ENCODE results near the gene DGKD.
A peak's percentile ranks its signal among the peaks of the same experiment; 100 is the strongest.

Gene DGKD

DNA sequence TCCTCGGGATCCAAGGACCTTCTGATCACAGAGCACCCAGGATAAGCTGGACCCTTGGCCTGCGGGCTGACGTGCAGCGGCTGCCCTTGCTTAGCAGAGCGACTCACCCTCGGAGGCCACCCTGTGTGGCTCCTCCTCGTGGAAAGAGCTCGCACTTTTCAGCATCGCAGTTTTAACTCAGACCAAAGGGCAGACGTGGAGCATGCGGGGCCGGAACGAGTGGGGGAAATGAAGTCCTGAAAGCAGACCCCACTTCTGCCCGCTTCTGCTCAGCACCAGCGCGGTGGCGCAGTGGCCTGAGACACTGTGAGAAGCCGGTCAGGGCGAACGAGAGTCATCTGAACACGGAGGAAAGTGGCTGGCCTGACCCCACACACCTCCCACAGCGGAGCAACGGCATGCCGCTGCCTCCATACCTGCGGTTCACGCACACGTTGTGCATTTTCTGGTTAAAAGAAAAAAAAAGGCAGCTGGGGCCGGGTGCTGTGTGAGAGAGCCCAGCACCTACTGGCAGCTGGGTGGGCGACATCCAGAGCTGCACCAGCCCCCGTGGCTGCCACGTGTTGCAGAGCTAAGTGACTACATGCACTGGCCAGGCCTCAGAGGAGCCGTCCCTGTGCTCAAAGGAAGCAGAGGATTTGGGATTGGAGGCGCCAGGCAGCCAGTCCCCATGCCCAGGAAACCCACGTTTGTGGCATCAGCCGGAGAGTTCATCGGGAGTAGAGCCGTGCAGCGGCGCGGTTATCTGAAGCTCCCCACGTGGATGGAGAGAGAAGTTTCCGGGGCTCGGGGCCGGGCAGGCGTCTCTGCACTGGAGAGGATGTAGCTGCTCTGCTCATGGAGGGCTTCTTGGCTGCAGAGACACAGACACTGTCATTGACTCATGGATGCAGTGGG, 122.6 kb downstream of the DGKD start:
- no peak for DNase-seq (ENCODE audit: low read depth in 2 of 2)

DNA sequence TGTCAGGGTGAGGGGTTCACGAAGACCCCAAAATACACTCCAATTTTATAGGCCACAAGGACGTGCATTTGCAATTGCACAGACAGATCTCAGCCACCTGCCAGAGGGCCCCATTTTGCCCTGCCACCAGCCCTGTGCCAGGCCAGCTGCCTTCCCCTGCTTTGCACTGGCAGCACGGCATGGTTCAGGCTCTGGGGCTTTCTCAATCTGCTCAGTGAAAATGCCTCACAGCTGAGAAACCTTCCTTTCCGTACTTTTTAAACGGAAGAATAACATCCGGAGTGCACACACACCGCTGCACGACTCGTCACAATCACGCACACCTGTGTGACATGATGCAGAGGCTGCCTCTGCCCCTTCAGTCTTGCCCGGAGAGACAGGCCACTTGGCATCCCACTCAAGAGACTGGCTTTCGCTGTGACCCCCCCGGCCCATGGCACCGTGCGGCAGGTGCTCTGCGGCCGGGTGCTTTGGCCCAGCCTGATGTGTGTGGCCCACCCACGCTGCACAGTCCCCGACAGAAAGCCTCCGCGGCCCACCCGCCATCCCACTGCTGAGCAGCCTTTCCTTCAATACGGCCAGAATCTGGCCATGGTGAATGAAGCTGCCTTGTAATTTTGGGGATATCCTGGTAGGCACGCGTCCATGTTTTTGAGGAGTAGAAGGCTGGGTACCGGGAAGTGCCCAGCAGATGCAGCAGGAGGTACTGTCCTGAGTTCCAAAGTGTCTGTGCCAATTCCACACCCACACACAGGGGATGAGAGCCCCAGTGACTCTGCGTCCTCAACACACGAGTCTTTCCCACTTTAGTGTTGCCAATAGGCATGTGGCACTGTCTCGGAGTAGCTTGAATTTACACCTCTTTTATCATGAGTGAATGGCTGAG, 123.5 kb downstream of the DGKD start:
- DNase-seq (ENCODE audit: low read depth in 2 of 2) = no peak

DNA sequence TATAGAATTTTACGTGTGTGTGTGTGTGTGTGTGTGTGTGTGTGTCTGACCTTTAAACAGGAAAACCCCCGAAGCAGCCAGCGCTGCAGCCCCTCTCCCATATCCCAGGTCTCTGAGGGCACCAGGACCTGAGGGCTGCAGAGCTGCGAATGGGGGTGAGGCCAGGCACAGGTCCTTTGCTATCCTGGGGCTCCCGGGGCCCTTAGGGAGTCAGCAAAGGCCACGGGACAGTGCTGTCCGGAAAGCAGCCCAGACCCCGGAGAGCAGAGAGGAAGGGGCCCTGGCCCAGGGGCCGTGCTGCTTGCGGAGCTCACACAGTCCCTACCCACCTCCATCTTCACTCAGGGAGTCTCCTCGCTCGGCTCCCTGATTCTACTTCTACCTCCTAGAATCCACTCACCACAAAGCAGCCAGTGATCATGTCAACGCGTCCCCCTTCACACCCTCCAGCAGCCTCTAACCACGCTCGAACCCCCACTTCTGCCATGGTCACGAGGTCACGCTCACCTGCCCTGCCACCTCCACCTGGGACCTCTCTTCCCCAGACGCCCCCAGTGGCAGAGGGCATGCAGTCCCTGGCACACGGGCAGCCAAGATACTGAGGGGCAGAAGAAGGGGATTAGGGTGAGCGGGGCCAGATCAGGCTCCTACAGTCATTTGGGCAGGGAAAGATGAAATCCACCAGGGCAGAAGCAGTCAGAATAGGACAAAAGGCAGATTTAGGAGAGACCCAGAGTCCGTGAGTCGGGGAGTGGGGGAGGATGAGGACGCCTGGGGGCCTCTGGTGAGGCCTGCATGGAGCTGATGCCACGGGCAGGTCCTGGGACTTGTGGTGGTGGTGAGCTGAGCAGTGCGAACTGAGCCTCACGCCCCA, 125.6 kb downstream of the DGKD start:
- no peak for DNase-seq (ENCODE audit: low read depth in 2 of 2)

DNA sequence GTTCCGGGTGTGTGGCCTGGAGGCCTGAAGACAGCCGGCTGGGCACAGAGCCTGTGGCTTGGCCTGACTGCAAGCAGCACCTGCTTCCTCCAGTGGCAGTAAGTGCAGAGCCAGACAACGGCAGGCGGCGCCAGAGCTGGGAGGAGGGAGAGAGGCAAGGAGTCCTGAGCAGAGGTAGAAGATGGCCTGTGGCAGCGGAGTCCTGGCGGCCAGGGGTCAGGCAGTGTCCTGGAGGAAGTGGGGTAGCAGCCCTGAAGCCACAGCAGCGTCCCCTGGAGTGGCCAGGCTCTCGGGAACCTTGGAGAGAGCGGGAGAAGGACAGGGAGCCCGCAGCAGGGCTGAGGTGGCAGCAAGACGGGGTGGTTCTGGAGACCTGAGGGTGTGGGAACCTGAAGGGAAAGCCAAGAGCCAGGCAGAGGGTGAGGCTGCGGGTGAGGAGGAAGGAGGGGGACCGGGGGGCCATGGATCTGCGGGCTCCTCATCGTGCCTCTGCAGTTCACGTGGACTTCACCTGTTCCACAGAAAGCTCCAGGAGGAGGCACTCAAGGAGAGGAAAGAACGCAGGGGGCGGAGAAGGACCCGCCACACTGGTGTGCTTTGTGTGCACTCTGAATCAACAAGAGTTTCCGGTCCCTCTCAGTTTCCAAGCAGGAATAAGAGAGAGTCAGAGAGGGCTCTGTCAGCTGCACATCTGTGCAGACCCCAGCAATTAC, 126.4 kb downstream of the DGKD start:
- no peak for DNase-seq (ENCODE audit: low read depth in 2 of 2)

DNA sequence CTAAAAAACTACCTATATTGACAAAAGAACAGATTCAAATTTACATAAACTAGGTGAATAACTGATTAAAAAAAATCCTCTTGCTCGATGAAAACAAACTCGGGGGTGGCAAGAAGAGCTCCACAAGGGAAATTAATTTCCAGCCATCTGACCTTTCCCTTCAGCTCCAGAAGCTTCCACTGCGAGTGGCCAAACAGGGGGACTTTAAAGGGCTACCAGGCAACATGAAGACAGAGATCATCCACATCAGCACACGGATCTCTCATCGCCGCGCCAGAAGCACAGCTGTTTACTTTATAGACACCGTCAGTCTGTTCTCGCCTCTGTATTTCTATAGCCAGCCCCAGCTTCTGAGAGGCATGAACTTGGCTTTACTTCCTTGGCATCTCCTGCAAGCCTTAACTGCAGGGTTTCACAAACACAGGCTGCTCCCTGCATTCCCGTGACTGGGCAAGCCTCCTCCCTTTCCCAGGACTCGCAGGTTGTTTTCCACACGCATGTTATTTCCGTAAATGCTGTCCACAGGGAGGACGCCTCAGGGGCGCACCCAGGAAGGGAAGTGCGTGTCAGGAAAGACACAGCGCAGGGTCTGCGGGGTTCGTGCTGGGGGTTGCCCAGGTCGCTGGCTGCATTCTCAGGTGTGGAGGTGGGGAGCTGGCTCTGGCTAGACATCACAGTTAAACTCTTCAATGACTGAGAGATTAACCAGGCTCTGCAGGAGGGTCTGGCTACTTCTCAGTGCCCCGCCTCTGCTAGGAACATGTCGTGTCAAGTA, 127.3 kb downstream of the DGKD start:
- no peak for DNase-seq (ENCODE audit: low read depth in 2 of 2)

DNA sequence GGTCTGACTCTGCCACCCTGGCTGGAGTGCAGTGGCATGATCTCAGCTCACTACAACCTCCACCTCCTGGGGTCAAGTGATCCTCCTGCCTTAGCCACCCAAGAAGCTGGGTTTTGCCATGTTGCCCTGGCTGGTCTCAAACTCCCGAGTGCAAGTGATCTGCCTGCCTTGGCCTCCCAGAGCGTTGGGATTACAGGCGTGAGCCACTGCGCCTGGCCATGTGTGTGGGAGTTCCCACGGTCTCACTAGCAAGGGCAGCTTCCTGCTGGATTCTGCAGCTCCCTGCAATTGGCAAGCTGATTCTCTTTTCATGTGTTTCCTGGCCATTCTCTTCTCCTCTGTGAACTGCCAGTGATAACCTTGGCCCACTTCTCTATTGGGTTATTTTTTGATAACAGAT, 128.3 kb downstream of the DGKD start:
- no peak for DNase-seq (ENCODE audit: low read depth in 2 of 2)

DNA sequence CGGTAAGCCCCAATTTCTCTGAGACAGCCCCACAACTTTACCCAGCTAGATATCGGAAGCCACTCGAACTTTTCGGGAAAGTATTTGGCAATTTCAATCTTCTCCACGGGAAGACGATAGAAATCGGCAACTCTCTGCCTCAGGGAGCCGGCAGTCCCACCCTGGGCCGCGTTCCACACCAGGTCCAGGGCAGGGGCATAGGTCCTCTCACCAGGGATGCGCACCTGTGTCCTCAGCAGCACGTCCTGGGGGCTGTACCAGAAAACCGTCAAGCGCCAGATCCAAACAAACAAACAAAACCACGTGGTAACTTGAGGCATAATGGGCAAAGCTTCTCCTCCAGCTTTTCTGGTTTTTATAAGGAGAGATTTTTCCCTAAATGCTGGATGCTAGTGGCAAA, 131.4 kb downstream of the DGKD start:
- no peak for DNase-seq (ENCODE audit: low read depth in 2 of 2)

DNA sequence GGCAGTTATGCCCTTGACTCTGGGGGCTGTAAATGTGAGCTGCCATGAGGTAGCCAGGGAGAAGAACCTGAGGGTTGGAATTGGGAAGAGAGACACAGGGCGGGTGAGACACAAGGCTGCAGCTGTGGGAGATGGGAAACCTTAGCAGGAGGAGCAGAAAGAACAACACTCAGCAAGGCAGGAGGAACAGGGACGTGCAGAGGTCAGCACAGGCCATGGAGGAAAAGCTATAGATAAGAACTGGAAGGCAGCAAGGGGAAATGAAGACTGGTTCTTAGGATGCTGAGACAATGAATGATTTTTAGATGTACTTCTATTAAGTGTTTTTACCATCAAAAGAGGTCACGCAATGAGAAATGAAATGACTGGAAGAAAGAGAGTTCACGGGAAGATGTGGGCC, 132.1 kb downstream of the DGKD start:
- no peak for DNase-seq (ENCODE audit: low read depth in 2 of 2)

DNA sequence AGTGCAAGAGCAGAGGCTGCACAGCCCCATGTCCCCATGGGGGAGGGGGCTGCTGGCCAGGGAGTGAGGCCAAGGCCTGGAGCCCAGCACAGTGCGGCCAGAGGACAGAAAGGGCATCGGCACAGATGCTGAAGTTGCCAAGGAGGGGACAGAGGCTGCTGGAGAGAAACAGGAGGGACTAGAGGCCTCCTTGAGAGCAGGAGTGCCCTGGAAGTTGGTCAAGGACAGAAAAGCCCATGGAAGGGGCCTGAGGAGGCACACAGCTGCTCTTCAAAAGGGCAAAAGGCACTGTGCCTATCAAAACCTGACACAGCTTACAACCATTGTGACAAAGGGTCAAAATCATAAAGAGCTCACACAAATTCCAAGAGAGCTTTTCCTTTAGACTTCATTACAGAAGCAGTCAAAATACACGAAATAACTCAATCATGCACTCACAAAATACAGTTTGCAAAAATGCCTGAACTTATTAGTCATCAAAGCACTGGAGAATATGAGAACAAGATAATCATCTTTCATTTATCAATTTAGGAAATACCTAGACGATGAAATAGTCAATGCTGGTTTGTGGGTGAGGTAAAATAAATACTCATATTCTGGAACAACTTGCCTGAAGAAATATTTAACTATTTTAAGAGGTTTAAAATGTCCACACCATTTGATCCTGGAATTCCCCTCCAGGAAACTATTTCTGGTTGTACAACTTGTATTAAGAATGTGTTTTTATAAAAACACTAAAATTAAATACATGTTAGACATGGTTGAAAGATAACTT, 132.7 kb downstream of the DGKD start:
- peak; percentile 80 to 83 for DNase-seq (ENCODE audit: low read depth in 2 of 2)

DNA sequence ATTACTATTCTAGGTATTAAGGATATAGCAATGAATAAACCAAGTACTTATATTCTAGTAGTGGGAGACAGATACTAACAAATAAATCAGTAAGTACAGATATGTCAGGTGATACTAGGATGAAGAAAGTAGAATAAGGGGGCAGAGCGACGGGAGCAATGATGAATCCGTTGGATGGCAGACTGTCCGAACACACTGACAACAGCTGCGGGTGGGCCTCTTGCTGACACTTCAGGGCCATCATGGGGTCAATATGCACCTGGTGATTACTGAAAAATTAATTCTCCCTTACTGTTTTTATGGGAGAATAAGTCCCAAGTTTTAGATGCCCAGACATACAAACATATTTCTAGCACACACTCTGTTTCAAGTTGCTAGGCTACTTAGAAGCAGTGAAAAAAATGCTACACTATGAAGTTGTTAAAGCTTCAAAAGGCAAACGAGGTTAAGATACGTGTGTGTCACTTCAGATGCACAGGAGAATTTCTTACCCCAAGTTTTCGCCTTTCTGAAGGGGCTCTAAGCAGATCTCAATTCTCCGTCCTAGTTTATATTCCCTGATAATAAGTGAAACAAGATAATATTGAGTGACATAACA, 133.6 kb downstream of the DGKD start:
- DNase-seq (ENCODE audit: low read depth in 2 of 2) = no peak

DNA sequence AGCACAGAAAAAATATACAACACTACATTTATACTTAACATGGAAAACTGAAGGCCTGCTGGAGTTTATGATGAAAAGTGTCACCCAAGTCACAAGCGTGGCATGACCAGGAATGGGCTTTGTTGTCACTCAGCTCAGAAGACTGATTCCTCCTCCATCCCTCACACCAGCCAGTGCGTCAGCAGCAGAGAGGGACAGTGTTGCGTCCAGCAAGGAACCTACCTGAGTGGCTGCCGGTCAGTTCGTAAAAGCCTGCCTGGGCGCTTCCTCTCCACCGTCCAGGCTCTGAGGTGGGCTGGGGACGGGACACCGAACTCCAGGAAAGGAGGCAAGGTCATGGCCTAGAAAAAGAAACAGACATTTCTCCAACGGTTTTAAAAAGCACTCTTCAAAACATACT, 134.8 kb downstream of the DGKD start:
- no peak for DNase-seq (ENCODE audit: low read depth in 2 of 2)

DNA sequence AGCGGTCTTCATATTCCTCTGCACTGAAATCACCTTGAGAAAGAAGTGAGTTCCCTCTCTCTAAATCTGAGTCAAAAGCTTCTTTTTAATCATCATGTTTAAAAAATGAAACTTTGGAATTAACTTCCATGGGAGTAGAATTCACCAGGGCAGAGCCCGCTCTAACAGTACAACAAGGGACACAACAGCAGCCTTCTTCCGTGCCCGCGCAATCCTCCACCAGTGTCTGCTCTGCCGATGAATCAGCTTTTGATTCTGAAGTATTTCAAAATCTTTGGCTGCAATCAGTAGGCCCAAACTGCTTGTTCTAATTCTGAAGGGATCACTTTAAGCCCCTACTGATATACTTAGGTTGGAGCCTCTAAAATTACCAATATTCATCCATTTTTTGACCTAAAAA, 135.4 kb downstream of the DGKD start:
- no peak for DNase-seq (ENCODE audit: low read depth in 2 of 2)

DNA sequence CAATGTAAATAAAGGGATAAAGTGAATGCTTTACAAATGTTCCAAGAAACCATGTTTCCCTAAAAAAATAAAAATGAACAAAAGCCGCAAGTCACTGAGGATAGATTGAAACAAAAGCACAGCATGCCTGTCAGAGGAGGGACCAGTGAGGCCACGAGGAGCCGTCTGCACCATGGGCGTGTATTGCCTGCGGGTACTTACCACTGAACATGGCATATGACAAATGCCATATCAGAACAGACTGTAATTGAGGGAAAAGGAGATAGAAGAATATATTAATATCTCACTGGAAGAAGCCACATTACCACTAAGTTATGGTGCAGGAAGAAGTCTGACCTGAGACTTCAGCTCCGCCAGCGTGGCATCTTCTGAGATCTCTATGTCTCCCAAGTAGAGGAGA, 136.5 kb downstream of the DGKD start:
- no peak for DNase-seq (ENCODE audit: low read depth in 2 of 2)

DNA sequence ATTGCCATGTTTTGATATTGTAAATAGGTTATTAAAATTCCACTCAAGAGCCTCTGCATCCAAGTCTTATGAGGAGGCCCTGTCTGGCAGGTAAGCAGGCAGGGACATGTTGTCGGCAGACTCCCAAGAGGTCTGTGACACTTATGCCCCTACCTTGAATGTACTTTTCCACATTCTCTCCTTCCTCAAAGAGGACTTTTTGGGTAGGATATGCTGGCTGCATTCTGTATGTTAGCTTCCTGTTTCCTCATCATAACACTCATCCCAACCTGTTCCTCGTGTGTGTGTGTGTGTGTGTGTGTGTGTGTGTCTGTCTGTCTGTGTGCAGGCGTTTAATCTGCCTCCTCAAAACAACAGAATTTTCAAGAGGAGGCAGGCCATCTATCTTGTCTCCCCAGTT, 137.0 kb downstream of the DGKD start:
- no peak for DNase-seq (ENCODE audit: low read depth in 2 of 2)

DNA sequence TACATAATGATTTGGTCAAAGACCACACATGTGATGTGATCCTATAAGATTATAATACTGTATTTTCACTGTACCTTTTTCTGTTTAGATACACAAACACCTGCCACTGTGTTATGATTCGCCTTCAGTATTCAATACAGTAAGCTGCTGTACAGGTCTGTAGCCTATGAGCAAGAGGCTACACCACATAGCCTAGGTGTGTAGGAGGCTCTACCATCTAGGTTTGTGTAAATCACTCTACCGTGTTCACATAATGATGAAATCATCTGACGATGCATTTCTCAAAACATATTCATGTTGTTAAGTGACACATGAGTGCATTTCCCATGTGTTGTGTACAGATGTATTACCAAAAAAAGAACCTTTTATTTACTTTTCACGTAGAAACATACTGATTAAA, 137.8 kb downstream of the DGKD start:
- DNase-seq (ENCODE audit: low read depth in 2 of 2) = no peak

DNA sequence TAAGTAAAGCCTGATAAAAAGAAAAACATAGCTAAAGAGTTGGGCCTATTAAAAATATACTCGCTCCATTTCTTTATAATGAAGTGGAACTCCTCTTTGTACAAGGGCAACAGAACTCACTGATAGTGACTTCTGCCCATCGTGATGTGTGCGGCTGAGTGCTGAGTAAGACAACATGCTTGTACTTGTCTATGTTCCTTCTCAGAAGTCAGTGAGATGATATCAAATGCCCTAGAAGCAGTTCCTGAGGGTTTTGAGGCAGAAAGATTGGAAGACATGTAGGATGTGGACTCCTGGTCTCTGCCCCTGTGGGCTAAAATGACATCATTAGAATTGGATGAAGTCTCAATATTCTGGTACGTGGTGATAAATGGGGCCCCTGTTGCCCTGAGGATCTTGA, 138.5 kb downstream of the DGKD start:
- DNase-seq (ENCODE audit: low read depth in 2 of 2) = no peak

DNA sequence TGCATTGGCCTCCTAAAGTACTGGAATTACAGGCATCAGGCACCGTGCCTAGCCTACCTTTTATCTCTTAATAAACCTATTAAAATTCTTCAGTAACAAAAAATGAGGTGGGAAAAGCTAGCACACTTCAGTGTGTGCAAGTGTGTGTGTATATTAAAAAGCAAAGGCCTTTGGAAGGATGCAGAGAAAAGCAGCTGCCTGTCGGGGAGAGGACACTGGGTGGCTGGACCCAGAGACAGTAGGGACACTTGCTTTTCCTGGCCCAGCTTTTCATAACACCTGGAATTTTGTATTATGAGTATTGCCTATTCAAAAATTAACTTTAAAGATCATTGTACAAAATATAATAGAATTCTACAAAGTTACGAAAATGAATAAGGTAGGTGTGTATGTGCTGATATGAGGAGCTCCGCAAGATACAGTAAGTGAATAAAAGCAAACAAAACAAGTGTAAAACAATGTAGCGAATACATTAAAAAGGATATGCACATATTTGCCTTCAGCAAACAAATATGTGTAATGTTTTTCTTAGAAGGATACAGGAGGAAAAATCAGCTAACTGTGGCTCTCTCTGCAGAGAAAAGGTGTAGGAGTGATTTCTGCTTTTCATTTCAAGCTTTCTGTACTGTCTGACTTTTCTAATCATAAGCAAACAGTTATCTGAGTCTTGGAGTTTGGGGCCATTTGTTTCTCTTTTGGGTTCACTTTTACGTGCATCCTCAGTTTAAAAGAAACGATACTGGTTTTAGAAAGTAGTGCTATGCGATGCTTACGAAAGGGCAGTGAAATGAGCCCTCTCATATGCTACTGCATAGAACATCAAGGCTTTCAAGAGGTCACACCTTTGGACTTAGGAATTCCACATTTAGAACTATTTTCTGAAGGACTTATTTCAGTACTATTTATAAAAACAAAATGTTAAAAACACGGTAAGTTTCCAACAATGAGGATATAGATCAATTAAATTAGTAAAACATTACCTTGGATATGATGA, 141.5 kb downstream of the DGKD start:
- DNase-seq (ENCODE audit: low read depth in 2 of 2) = no peak

DNA sequence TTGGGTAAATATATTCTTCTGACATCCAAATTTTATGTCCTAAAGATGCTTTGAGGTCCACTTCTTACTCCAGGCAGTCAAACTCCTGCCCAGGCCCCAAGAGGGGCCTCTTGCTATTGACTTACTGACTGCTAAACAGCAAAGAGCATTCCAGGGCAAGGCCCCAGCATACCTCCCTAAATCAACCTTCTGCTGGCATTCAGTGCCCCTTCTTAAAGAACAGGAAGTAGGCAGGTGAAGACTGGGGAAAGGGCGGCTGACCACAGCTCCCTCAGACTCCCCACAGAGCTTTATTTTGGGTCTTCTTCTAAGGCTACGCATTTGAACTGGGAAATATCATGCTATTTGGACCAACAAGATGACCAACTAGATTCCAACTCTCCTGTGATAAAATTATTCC, 143.4 kb downstream of the DGKD start:
- no peak for DNase-seq (ENCODE audit: low read depth in 2 of 2)
